GM18508 (cell line): ENCODE data around the gene MED13L.

ENCODE experiments used
- ATAC-seq: cut with Tn5 transposase; IDR thresholded peaks from one replicate; pipeline ENCODE4 v1.9.1; 2021; ENCODE audit warnings: moderate number of reproducible peaks; ENCODE audit not compliant: insufficient read depth, unreplicated experiment

MED13L gene

GRCh38 chr12:116160231-116160630 is 117.3 kb downstream of the MED13L start:
- ATAC-seq = no peak

GRCh38 chr12:116159593-116160200 is 117.8 kb downstream of the MED13L start:
- no peak for ATAC-seq

- ATAC-seq = no peak
Measured at GRCh38 chr12:116159175-116159574, 118.3 kb downstream of the MED13L start.

DNA sequence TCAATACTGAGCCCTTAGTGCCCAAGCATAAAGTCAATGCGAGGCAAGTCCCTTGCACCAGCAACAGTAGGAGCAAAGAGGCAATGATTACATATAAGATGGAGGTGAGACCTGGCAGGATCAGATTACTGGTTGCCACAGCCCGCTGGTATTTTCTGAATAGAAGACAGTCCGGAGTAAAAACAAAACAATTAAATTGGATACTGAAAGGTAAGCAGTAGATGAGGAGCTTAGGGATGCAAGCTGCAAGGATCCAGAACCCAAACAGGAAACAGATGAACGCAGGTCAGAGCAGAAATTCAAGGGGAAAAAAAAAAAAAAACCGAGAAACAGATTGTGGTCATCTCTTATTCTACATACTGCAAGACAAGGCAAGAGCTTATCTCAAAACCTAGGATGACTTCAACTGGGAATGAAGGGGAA is 119.6 kb downstream of the MED13L start:
- ATAC-seq = no peak

DNA sequence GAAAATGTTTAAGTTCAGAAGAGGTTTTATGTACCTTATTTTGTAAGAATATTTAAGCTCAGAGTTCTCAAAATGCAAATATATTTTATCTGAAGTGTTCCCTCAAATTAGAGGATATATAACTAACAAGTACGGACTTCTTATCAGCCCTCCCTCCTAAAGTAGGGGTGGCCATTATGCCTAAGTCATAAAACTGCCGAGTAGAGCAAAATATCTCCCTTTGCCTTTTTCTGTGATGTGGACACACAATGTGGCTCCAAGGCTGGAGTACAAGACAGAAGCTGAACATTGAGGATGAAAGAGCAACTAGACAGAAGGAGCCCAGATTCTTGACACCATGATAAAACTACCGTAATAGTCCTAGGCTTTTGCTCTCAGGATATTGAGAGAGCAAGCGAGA is 120.9 kb downstream of the MED13L start:
- ATAC-seq = no peak

DNA sequence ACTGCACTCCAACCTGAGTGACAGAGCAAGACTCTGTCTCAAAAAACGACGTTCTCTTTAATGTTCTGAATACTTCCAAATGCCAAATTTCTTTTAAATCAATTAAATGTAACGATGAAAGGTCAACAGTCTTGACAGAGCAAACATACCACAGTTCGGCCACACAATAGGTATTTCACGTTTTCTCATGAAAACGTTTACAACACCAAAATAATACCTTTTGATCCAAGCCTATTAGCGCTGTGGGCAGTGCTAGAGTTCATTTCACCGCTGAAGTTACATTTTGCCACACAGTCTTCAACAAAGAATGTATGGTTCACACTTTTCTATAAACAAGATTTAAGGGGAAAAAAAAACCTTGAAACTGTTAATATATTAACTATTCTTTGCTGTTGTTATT is 122.1 kb downstream of the MED13L start:
- ATAC-seq = no peak

DNA sequence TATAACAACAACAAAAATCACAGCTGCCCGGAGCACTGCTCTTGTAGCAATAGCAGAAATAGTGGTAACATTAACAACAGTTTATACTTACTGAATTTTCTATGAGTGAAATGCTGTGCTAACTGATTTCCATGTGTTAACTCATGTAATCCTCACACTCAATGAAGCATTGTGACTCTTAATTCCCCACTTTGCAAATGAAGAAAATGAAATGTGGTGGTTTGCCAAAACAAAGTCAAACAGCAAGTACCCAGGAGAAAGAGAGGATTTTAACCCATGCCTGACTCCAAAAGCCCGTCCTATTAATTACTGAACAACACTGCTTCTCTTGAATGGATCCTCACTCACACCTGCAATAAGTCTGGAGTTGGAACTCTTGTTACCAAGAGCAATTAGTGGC is 123.5 kb downstream of the MED13L start:
- no peak for ATAC-seq

DNA sequence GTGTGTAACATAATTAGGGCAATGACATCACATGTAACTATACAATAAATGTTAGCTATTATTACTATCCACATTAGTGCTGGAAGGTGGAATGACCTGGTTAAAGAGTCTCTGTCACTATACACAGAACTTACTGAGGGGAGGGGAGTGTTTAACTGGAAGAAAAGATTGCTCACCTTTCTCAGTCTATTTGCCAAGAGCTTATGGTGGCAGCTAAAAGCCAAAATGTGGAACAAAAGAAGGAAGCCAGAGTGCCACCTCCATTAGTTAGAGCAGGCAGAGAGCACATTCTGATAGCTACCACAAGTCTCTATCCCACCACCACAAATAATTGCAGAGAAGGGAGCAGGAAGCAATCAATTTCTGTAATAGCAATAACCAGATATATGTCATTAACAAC is 124.4 kb downstream of the MED13L start:
- ATAC-seq = no peak

- no peak for ATAC-seq
Measured at GRCh38 chr12:116152268-116152667, 125.2 kb downstream of the MED13L start.

GRCh38 chr12:116150452-116150851 is 127.0 kb downstream of the MED13L start:
- no peak for ATAC-seq

GRCh38 chr12:116150001-116150400 is 127.5 kb downstream of the MED13L start:
- no peak for ATAC-seq

- no peak for ATAC-seq
Measured at GRCh38 chr12:116148844-116149243, 128.6 kb downstream of the MED13L start.

DNA sequence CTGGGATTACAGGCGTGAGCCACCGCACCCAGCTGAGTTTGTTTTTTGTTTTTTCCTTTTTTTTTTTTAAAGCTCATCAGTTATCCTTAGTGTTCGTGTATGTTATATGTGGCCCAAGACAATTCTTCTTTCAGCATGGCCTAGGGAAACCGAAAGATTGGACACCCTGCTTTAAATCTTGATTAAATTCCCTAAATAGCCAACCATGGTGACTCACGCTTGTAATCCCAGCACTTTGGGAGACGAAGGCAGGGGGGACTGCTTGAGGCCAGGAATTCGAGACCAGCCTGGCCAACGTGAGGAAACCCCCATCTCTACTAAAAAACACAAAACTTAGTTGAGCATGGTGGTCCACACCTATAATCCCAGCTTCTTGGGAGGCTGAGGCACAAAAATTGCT is 131.1 kb downstream of the MED13L start:
- ATAC-seq = no peak

- no peak for ATAC-seq
Measured at GRCh38 chr12:116145451-116145850, 132.0 kb downstream of the MED13L start.

DNA sequence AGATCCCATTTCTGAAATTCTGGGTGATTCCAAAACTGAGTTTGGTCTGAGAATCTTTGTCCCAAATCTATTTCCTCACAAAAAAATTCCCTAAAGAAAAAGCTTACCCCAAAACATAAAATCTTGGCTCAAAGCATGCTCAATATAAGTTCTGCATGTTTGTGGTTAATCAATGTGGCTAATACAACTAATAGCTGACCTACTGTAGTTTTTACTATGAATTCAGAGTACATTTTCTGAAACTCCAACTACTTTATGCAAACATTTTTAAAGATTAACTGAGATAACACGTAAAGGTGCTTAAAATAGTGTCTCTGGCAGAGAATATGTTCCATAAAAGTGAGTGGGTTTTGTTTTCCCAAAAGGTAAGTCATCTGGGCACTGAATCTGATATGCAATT is 133.1 kb downstream of the MED13L start:
- ATAC-seq = no peak

DNA sequence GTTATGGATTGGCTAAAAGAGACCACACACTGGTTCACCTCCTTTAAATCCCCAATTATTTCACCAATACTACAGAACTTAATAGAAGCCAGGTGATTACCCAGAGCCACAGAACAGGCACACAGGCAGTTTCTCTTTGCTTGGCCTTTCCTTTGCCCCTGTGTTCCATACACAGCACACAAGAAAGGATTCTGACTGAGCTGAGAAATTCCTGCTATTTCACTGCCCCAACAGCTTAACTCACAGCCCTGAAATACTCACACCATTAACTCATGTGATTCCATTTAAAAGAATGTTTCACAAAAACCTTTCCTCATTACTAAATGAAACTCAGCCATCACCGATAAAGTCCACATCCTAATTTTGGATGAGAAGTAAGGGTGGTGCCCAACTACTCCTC is 133.6 kb downstream of the MED13L start:
- ATAC-seq = no peak

DNA sequence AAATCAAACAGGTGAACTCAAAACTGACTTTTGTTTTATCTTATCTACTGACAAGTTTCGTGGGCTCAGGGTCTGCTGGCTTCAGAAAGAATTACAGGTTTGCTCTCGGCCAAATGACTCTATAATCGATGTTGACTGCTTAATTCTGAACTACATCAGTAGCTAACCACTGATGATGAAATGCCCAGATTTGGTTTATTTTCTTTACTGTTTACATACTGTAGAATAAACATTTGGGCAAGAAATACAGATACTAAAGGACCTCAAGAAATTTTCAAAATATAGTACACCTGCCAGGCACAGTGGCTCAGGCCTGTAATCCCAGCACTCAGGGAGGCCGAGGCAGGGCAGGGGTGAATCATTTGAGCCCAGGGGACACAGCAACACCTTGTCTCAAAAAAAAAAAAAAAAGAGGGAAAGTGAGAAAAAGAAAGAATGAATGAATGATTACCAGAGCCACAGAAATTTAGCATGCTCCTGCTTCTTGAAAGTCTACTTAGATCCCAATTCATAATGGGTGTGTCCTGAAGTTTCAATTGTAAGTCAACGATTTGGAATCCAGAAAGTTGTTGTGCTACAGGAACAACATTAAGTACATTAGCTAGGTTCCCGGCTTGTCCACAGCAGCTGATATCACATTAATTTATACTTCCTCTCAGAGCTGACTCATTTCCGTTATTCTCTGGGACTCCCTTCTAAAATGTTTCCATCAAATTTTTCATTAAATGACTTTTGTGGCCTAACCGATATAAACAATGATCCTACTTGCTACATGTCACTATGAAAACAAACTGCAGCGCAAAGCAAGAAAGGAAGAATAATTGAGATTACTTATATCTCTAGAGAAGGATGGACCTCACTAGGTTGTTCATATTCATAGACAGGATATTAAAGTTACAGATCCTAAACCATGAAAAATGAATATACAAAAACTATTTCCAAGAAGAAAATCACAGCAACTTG is 134.3 kb downstream of the MED13L start:
- ATAC-seq = no peak

DNA sequence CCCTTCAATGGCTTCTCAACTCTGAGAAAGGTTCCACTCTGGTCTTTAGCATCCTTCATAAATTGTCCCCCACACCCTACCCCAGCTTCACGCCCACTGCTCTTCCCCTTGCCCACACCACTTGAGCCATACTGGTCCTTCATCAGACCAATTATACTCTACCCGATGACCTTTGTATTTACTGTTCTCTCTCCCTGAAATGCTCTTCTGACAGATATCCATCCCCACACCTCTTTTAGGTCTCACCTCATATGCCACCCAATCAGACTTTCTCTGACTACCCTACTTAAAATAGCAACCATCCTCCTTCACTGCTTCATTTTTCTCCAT is 135.7 kb downstream of the MED13L start:
- no peak for ATAC-seq

DNA sequence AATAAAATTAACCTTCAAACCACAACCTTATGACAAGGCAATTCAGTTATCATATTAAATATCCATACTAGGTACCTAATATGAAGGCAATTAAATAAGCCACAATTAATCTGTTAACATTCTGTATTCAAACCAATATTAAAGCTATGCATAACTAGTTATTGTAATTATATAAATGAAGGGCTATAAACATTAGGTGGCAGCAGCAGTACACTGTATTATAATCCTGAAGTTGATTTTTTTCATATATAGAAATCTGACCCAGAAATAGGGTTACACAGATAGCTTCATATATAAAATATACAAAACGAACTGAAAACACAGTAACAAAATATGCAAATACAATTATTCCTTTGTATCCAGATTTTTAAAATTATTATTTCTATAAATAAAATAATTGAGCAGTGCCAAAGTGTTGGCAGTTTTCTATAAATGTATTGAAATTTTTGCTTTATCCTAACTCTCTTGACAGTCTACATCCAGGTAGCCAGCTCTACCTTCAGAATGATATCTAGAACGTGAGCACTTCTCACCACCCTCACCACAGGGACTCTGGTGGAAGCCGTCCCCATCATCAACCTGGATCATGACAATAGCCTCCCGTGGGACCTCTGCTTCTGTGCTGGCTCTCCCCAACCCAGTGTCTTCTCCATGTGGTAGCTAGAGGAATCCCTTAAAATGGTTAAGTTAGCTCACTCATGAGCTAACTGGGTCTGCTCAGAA is 136.2 kb downstream of the MED13L start:
- no peak for ATAC-seq

GRCh38 chr12:116140529-116140928 is 137.0 kb downstream of the MED13L start:
- ATAC-seq = no peak

- no peak for ATAC-seq
Measured at GRCh38 chr12:116138781-116139180, 138.7 kb downstream of the MED13L start.
